Esophagus muscularis mucosa (tissue), 3 donors: ENCODE data around the gene WNT3.

ENCODE experiments used
- POLR2A ChIP-seq: fragments of 450-650 bp; IDR thresholded peaks from one replicate; pipeline ENCODE4 v1.6.1; 2017; ENCODE audit warnings: antibody characterized with exemption, moderate library complexity, mild to moderate bottlenecking, low read depth
- TF ChIP-seq, protein P1 (sequence below), 3 experiments: fragments of 200-600 bp in 2 of 3; fragments of 450-650 bp in 1 of 3; sonication (generic) in 2 of 3; IDR thresholded peaks; one replicate each; pipeline ENCODE4 v1.5.1; 2017 to 2019; ENCODE audit warnings: antibody characterized with exemption in 3 of 3, mild to moderate bottlenecking in 2 of 3, moderate library complexity in 1 of 3

DNA sequence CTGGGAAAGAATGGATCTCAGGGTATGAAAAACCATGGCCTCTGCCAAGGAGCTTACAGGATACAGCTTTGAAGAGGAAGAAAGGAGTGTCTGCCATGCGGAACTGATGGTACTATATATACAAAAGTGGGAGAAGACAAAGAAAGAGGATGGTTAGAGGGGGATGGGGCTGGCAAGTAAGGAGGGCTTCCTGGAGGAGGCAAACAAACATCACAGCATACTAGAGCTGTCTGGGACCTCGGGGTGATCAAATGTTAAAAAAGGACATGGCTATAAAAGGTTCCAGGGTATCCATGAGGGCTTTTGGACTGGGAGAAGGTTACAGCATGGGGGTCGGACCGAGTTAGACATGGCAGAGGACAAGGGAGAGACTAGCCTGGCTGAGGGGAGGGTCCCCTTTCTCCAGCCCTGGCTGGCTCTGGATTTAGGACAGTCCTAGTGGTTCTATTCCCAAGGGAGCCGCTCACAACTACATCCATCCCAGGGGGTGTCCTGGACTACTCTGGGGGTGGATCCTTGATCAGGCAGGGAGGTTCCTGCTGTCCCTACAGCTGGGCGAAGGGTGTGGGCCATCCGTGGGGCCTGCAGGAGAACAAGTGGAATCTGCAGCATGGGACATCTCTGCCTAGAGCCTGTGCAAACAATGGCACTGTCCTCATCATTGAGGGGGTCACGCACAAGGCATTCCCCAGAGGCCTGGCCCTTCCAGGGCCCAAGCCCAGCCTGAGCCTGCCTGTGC lies 45.1 kb upstream of the WNT3 start:
- no peak for TF ChIP-seq POLR2A
- TF ChIP-seq, protein P1, sequence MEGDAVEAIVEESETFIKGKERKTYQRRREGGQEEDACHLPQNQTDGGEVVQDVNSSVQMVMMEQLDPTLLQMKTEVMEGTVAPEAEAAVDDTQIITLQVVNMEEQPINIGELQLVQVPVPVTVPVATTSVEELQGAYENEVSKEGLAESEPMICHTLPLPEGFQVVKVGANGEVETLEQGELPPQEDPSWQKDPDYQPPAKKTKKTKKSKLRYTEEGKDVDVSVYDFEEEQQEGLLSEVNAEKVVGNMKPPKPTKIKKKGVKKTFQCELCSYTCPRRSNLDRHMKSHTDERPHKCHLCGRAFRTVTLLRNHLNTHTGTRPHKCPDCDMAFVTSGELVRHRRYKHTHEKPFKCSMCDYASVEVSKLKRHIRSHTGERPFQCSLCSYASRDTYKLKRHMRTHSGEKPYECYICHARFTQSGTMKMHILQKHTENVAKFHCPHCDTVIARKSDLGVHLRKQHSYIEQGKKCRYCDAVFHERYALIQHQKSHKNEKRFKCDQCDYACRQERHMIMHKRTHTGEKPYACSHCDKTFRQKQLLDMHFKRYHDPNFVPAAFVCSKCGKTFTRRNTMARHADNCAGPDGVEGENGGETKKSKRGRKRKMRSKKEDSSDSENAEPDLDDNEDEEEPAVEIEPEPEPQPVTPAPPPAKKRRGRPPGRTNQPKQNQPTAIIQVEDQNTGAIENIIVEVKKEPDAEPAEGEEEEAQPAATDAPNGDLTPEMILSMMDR (IDR thresholded peaks at IDR 0.05) = no peak
